H1 (cell line): ENCODE measurements around the gene ZNF646. TPM values are rescaled to one million over a fixed set of nuclear protein-coding genes. Genes with fewer than 3 reads are reported as not detected.

Experiments
- ATF2 ChIP-seq: IDR thresholded peaks from 2 replicates; pipeline ENCODE4 v1.6.1; 2012; ENCODE audit warnings: low read length, inconsistent platforms
- CBX8 ChIP-seq: fragments of 300-800, 300-1000 bp; sonication (generic); IDR thresholded peaks from 2 replicates; pipeline ENCODE4 v1.7.1; 2016; ENCODE audit warnings: low read depth, low read length, borderline replicate concordance
- CHD1 ChIP-seq: IDR thresholded peaks from 2 replicates; pipeline ENCODE4 v1.6.1; 2012; ENCODE audit warnings: low read depth, low read length, improper control_type of control experiment
- FOSL1 ChIP-seq: IDR thresholded peaks from 2 replicates; pipeline ENCODE4 v1.6.1; 2011; ENCODE audit warnings: mild to moderate bottlenecking, low read depth, low read length, moderate library complexity; ENCODE audit not compliant: insufficient read depth
- JUN ChIP-seq: IDR thresholded peaks from 2 replicates; pipeline ENCODE4 v1.6.1; 2011; ENCODE audit warnings: low read depth, mild to moderate bottlenecking, improper control_type of control experiment, low read length
- SP4 ChIP-seq: IDR thresholded peaks from 2 replicates; pipeline ENCODE4 v1.6.1; 2012; ENCODE audit warnings: low read length, inconsistent platforms
- ZNF274 ChIP-seq: IDR thresholded peaks from 2 replicates; pipeline ENCODE4 v1.7.0; 2012; ENCODE audit warnings: low read length, borderline replicate concordance; ENCODE audit errors: extremely low read depth
- polyA plus RNA-seq, 7 experiments: library from polyadenylated mRNA; depleted of rRNA in 3 of 7; stranded (reverse) in 5 of 7; unstranded in 2 of 7; fragments of >200 nt in 5 of 7; fragments of 200-250 nt in 2 of 7; gene quantifications; 1 replicate in 5 of 7; 2 replicates in 1 of 7; 4 replicates in 1 of 7; pipeline versions ENCODE4 v1.2.1 to v1.2.3, GENCODE V29; 2011 to 2013; ENCODE audit warnings: missing spikeins in 2 of 7, mixed read lengths in 2 of 7
- total RNA-seq: library from RNA; stranded (reverse); fragmentation: NEBNext Ultra II Directional; extraction: Animal tissue kit (Norgen Biotek cat#: 25700); gene quantifications from 2 replicates; pipeline ENCODE4 v1.2.1, GENCODE V29; 2021

The ZNF646 gene
- total and polyA plus RNA-seq, 2 of the 8 experiments (the other 6 are each of a cell fraction or from before 2014, with no cell fraction given) = 6.5 to 25.0 TPM

GRCh38 chr16:31088459-31089183 lies 14.4 kb downstream of the ZNF646 start, which contains the start of gene PRSS53 (continued):
- TF ChIP-seq JUN (no peak), CBX8 (no peak), ZNF274 (no peak), FOSL1 (no peak), ATF2 (no peak), CHD1 (no peak), SP4 (no peak)
